Measurements from ENCODE around the gene METTL6.

DNA sequence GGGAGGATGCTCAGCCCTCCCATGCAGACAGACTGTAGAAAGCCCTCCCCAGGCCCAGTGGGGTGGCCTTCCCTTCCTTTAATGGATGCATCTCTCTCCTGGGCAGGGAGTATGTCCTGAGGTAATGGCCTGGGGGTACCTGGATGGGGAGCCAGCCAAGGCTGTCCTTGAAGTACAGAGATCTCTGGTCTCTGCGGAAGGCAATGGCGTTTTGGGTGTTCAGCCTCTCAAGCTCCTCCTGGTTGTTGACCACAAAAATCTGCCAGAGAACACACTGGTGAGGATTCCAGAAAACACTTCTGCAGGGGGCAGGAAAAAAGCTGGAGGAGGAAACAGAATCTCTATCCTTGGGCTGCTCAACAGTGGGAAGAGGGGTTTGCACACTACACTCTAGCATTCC is 29.0 kb upstream of the METTL6 start:
- no peak for TF ChIP-seq RAD21 (IDR thresholded peaks at IDR 0.05; ENCODE audit: low read length)
- TF ChIP-seq, protein P1, sequence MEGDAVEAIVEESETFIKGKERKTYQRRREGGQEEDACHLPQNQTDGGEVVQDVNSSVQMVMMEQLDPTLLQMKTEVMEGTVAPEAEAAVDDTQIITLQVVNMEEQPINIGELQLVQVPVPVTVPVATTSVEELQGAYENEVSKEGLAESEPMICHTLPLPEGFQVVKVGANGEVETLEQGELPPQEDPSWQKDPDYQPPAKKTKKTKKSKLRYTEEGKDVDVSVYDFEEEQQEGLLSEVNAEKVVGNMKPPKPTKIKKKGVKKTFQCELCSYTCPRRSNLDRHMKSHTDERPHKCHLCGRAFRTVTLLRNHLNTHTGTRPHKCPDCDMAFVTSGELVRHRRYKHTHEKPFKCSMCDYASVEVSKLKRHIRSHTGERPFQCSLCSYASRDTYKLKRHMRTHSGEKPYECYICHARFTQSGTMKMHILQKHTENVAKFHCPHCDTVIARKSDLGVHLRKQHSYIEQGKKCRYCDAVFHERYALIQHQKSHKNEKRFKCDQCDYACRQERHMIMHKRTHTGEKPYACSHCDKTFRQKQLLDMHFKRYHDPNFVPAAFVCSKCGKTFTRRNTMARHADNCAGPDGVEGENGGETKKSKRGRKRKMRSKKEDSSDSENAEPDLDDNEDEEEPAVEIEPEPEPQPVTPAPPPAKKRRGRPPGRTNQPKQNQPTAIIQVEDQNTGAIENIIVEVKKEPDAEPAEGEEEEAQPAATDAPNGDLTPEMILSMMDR (conservative IDR thresholded peaks at IDR 0.05; ENCODE audit: low read depth, low read length): no peak
- TF ChIP-seq POLR2A (IDR thresholded peaks at IDR 0.05; ENCODE audit: low read depth, low read length): no peak
- no peak for TF ChIP-seq SMC3 (IDR thresholded peaks at IDR 0.05; ENCODE audit: low read depth, low read length)
- TF ChIP-seq, protein P2, sequence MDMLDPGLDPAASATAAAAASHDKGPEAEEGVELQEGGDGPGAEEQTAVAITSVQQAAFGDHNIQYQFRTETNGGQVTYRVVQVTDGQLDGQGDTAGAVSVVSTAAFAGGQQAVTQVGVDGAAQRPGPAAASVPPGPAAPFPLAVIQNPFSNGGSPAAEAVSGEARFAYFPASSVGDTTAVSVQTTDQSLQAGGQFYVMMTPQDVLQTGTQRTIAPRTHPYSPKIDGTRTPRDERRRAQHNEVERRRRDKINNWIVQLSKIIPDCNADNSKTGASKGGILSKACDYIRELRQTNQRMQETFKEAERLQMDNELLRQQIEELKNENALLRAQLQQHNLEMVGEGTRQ (IDR thresholded peaks at IDR 0.05; ENCODE audit: low read depth, low read length): no peak
- no peak for TF ChIP-seq MXI1 (IDR thresholded peaks at IDR 0.05; ENCODE audit: borderline replicate concordance, low read depth, low read length)
- no peak for TF ChIP-seq RCOR1 (IDR thresholded peaks at IDR 0.05; ENCODE audit: insufficient replicate concordance, low read length)
- no peak for TF ChIP-seq CHD1 (IDR thresholded peaks at IDR 0.05; ENCODE audit: low read depth, low read length)
